GM19025 (cell line): ENCODE results near the gene ABCA6.

Experiments used
- ATAC-seq: cut with Tn5 transposase; IDR thresholded peaks from one replicate; pipeline ENCODE4 v1.9.1; 2021; ENCODE audit warnings: mild to moderate bottlenecking, low read depth, moderate library complexity; ENCODE audit not compliant: unreplicated experiment

Gene ABCA6

GRCh38 chr17:69056179-69056823, 85.4 kb downstream of the ABCA6 start:
- no peak for ATAC-seq

- ATAC-seq, result no peak
Measured at GRCh38 chr17:69055334-69055733, 86.4 kb downstream of the ABCA6 start.

- ATAC-seq, result no peak
Measured at GRCh38 chr17:69050999-69051775, 90.5 kb downstream of the ABCA6 start.

- ATAC-seq, result no peak
Measured at GRCh38 chr17:69048634-69049033, 93.1 kb downstream of the ABCA6 start.

- no peak for ATAC-seq
Measured at GRCh38 chr17:69047368-69048263, 94.1 kb downstream of the ABCA6 start.

GRCh38 chr17:69046121-69046807, 95.4 kb downstream of the ABCA6 start:
- no peak for ATAC-seq

- ATAC-seq, result no peak
Measured at GRCh38 chr17:69045646-69046045, 96.0 kb downstream of the ABCA6 start.

- no peak for ATAC-seq
Measured at GRCh38 chr17:69044371-69044770, 97.3 kb downstream of the ABCA6 start.

GRCh38 chr17:69043098-69043734, 98.5 kb downstream of the ABCA6 start:
- no peak for ATAC-seq

- ATAC-seq, result no peak
Measured at GRCh38 chr17:69042308-69042707, 99.4 kb downstream of the ABCA6 start.

GRCh38 chr17:69031839-69032238, 109.9 kb downstream of the ABCA6 start:
- no peak for ATAC-seq

- ATAC-seq, result no peak
Measured at GRCh38 chr17:69030169-69030568, 111.5 kb downstream of the ABCA6 start.
